Ectodermal cell (in vitro differentiated cells): ENCODE measurements around the gene BCL2L11.

ENCODE experiments used
- H3K27ac ChIP-seq: 2 replicates; pipeline ENCODE4 v1.7.0; 2013; ENCODE audit warnings: mild to moderate bottlenecking, low read depth, low read length; ENCODE audit not compliant: insufficient read depth, poor library complexity, severe bottlenecking
- H3K27me3 ChIP-seq: 2 replicates; pipeline ENCODE4 v1.7.0; 2013; ENCODE audit warnings: mild to moderate bottlenecking, low read length; ENCODE audit not compliant: insufficient read depth, control insufficient read depth, poor library complexity, severe bottlenecking
- H3K36me3 ChIP-seq: one replicate; pipeline ENCODE4 v1.7.0; 2013; ENCODE audit warnings: low read length; ENCODE audit not compliant: control insufficient read depth, insufficient read depth
- H3K4me1 ChIP-seq: one replicate; pipeline ENCODE4 v1.7.0; 2013; ENCODE audit warnings: low read length; ENCODE audit not compliant: control insufficient read depth, insufficient read depth
- H3K4me3 ChIP-seq: 2 replicates; pipeline ENCODE4 v1.7.0; 2013; ENCODE audit warnings: low read depth, low read length, control low read depth; ENCODE audit not compliant: insufficient read depth
- H3K9me3 ChIP-seq: 2 replicates; pipeline ENCODE4 v1.7.0; 2013; ENCODE audit warnings: mild to moderate bottlenecking, low read length, moderate library complexity; ENCODE audit not compliant: control insufficient read depth
- WGBS, 2 experiments: methylation state at CpG; one replicate each; pipeline ENCODE4 v1.1.7; 2013; ENCODE audit warnings: missing lambda C conversion rate in 2 of 2; 5-methylcytosine and 5-hydroxymethylcytosine counted together

BCL2L11 gene

DNA sequence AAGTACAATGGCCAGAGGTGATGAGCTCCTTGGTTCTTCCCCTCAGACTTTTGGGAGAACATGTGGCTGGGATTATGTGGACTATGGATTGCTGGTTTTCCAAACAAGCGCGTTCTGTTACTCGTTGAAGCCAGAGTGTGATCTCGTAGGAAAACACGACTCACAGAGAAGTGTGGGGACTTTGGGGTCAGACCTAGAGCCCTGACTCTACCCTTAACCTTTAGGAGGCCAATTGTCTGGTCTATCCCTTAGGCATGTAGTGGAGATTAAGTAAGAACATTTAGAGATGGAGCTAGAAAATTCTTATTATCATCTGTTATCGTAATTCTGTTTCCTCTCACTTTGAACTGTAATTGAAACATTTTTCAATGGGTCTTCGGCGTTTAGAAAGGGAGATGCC lies 35.8 kb downstream of the BCL2L11 start:
- H3K27ac ChIP-seq: no peak overlapping the region
- WGBS, 2 experiments: 94 to 95% methylated on average over 8 of the region's 8 CpGs
- no peak overlapping the region for H3K4me3 ChIP-seq
- H3K4me1 ChIP-seq: no peaks in the 10 kb centered on the region
- H3K36me3 ChIP-seq: peaks cover 39% of the 10 kb centered on the region
- H3K27me3 ChIP-seq: no peaks in the 10 kb centered on the region
- H3K9me3 ChIP-seq: no peaks in the 10 kb centered on the region

GRCh38 chr2:111157071-111157661 lies 36.5 kb downstream of the BCL2L11 start:
- H3K27ac ChIP-seq: no peak overlapping the region
- peaks cover 2% of the 10 kb centered on the region for H3K4me1 ChIP-seq
- no peak overlapping the region for H3K4me3 ChIP-seq
- peaks cover 39% of the 10 kb centered on the region for H3K36me3 ChIP-seq
- 92% methylated on average over 4 to 5 of the region's 5 CpGs for WGBS, 2 experiments
- H3K27me3 ChIP-seq: no peaks in the 10 kb centered on the region
- H3K9me3 ChIP-seq: no peaks in the 10 kb centered on the region

DNA sequence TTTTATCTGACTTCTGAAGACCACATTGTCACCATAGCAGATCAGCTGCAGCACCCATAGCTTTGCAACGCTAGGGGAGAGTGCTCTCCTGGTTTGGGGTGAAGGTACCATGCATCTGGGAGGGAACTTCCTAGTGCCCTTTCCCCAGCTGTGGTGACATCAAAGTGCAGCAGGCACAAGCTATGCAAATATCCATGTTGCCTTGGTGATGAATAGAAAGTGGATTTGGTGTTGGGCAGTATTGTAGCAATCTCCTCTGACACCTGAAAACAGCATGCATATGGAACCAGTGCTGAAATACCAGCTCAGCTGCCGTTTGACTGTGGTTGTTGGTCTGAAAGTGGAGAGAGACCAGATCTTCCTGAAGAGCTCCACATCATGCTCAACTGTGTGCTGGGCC lies 37.1 kb downstream of the BCL2L11 start:
- H3K27me3 ChIP-seq: no peaks in the 10 kb centered on the region
- H3K4me1 ChIP-seq: peaks cover 7% of the 10 kb centered on the region
- H3K4me3 ChIP-seq: no peak overlapping the region
- peaks cover 33% of the 10 kb centered on the region for H3K36me3 ChIP-seq
- no peaks in the 10 kb centered on the region for H3K9me3 ChIP-seq
- H3K27ac ChIP-seq: no peak overlapping the region
- 73 to 87% methylated on average over 2 of the region's 2 CpGs for WGBS, 2 experiments

GRCh38 chr2:111159641-111160040 lies 38.9 kb downstream of the BCL2L11 start:
- WGBS, 2 experiments: 82 to 86% methylated on average over 5 of the region's 5 CpGs
- H3K4me3 ChIP-seq: no peak overlapping the region
- no peaks in the 10 kb centered on the region for H3K27me3 ChIP-seq
- peaks cover 27% of the 10 kb centered on the region for H3K36me3 ChIP-seq
- peaks cover 17% of the 10 kb centered on the region for H3K4me1 ChIP-seq
- H3K27ac ChIP-seq: no peak overlapping the region
- no peaks in the 10 kb centered on the region for H3K9me3 ChIP-seq

GRCh38 chr2:111160758-111161157 lies 40.0 kb downstream of the BCL2L11 start:
- no peaks in the 10 kb centered on the region for H3K9me3 ChIP-seq
- 98% methylated on average over 3 of the region's 3 CpGs for WGBS, 2 experiments
- no peak overlapping the region for H3K27ac ChIP-seq
- peaks cover 17% of the 10 kb centered on the region for H3K4me1 ChIP-seq
- H3K36me3 ChIP-seq: peaks cover 17% of the 10 kb centered on the region
- no peaks in the 10 kb centered on the region for H3K27me3 ChIP-seq
- H3K4me3 ChIP-seq: no peak overlapping the region

DNA sequence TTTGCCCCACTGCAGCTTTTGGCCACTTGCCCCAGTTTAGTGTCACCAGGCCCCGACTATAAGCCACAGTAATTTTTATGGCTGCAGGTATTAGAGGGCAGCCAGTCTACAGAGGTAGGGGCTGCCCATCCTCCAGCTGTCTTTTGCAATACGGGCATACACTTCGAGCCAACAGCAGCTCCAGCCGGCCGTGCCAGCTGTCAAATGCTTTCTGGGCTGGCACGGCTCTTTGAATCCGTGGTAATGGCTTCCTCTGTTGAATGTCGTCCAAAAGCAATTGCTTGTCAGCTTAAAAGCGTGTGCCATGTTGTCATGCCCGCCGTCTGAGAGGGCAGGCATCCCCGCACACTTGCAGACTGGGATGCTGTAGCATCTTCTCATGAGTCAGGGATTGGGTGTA lies 41.3 kb downstream of the BCL2L11 start:
- H3K36me3 ChIP-seq: peaks cover 24% of the 10 kb centered on the region
- 89 to 92% methylated on average over 12 of the region's 12 CpGs for WGBS, 2 experiments
- H3K27ac ChIP-seq: no peak overlapping the region

GRCh38 chr2:111162718-111163331 lies 42.1 kb downstream of the BCL2L11 start:
- Histone ChIP-seq H3K9me3 (no peaks in the 10 kb centered on the region), H3K27ac (no peak overlapping the region), H3K27me3 (no peaks in the 10 kb centered on the region), H3K36me3 (peaks cover 24% of the 10 kb centered on the region), H3K4me1 (peaks cover 17% of the 10 kb centered on the region), H3K4me3 (no peak overlapping the region)
- WGBS, 2 experiments: 88 to 89% methylated on average over 11 of the region's 12 CpGs

More for the DNA sequence above, 41.3 kb downstream of the BCL2L11 start:
- H3K9me3 ChIP-seq: no peaks in the 10 kb centered on the region
- H3K27me3 ChIP-seq: no peaks in the 10 kb centered on the region
- peaks cover 17% of the 10 kb centered on the region for H3K4me1 ChIP-seq
- H3K4me3 ChIP-seq: no peak overlapping the region

DNA sequence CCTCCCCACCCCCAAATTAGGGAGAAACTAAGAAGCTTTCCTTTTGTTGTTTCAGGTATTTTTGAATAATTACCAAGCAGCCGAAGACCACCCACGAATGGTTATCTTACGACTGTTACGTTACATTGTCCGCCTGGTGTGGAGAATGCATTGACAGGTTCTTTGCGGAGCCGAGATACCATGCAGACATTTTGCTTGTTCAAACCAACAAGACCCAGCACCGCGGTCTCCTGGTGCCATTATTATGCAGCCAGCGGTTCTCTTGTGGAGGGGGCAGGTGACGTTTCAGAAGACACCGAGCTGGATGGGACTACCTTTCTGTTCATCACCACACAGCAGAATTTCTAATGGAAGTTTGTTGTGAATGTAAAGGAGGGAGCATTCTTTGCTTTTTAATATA lies 43.4 kb downstream of the BCL2L11 start:
- Histone ChIP-seq H3K4me3 (no peak overlapping the region), H3K36me3 (peaks cover 24% of the 10 kb centered on the region), H3K27me3 (no peaks in the 10 kb centered on the region), H3K4me1 (peaks cover 17% of the 10 kb centered on the region), H3K27ac (no peak overlapping the region), H3K9me3 (no peaks in the 10 kb centered on the region)
- WGBS, 2 experiments: 58 to 60% methylated on average over 10 to 12 of the region's 12 CpGs

- Histone ChIP-seq H3K9me3 (no peaks in the 10 kb centered on the region), H3K27me3 (no peaks in the 10 kb centered on the region), H3K4me1 (peaks cover 17% of the 10 kb centered on the region), H3K36me3 (peaks cover 20% of the 10 kb centered on the region), H3K4me3 (no peak overlapping the region), H3K27ac (no peak overlapping the region)
- WGBS, 2 experiments: 93 to 94% methylated on average over 7 of the region's 7 CpGs
These were observed 44.4 kb downstream of the BCL2L11 start for GRCh38 chr2:111165084-111165483.

- Histone ChIP-seq H3K4me3 (no peak overlapping the region), H3K27ac (no peak overlapping the region), H3K4me1 (peaks cover 18% of the 10 kb centered on the region), H3K9me3 (no peaks in the 10 kb centered on the region), H3K36me3 (peaks cover 15% of the 10 kb centered on the region), H3K27me3 (no peaks in the 10 kb centered on the region)
- WGBS, 2 experiments: 90 to 94% methylated on average over 5 of the region's 5 CpGs
These were observed 45.4 kb downstream of the BCL2L11 start for GRCh38 chr2:111166115-111166514.
